Sigmoid colon (tissue), 4 donors: ENCODE measurements around the gene MAPKBP1.

Experiments used
- CTCF ChIP-seq, 4 experiments: fragments of 450-650 bp in 3 of 4; fragments of 200-600 bp in 1 of 4; IDR thresholded peaks; one replicate each; pipeline ENCODE4 v1.5.1; 2016 to 2019; ENCODE audit warnings: antibody characterized with exemption in 4 of 4, mild to moderate bottlenecking in 3 of 4, moderate library complexity in 2 of 4
- POLR2A ChIP-seq, 2 donors: fragments of 450-650 bp; IDR thresholded peaks; one replicate each; pipeline ENCODE4 v1.6.1; 2016; ENCODE audit warnings: antibody characterized with exemption in 2 of 2, mild to moderate bottlenecking in 2 of 2, moderate library complexity in 2 of 2
- POLR2AphosphoS5 ChIP-seq, 4 donors: sonication (generic); formaldehyde crosslinking; IDR thresholded peaks; one replicate each; pipeline ENCODE4 v1.6.1; 2017; ENCODE audit warnings: antibody characterized with exemption in 4 of 4

- TF ChIP-seq CTCF (IDR thresholded peaks at IDR 0.05) (no peak), POLR2A (IDR thresholded peaks at IDR 0.05) (no peak), POLR2AphosphoS5 (IDR thresholded peaks at IDR 0.05) (no peak)
These were observed 54.5 kb downstream of the MAPKBP1 start for GRCh38 chr15:41828807-41829141.
